OCI-LY3 (cell line): ENCODE data around the gene NUDT17.

ENCODE experiments used
- CTCF ChIP-seq: fragments of 200-600, 300-600 bp; sonication (generic); IDR thresholded peaks from 2 replicates; pipeline ENCODE4 v1.5.1; 2014; ENCODE audit warnings: antibody characterized with exemption, low read length, low read depth
- EZH2phosphoT487 ChIP-seq: fragments of 200-600 bp; shearing (Covaris generic); IDR thresholded peaks from 2 replicates; pipeline ENCODE4 v1.6.1; 2018; ENCODE audit warnings: antibody characterized with exemption, mixed run types, low read depth

GRCh38 chr1:145843031-145843430, 2.4 kb upstream of the NUDT17 start:
- TF ChIP-seq EZH2phosphoT487 (no peak), CTCF (no peak)
